Measurements from ENCODE around the gene POU2F2.

Gene POU2F2

GRCh38 chr19:42062381-42062780, 69.9 kb downstream of the POU2F2 start:
- H3K27ac ChIP-seq (ENCODE audit: low read length), result no peak overlapping the region
- H3K9me3 ChIP-seq (ENCODE audit: insufficient read depth, low read depth, low read length), result no peaks in the 10 kb centered on the region
- H3K36me3 ChIP-seq (ENCODE audit: insufficient read depth, low read depth, low read length), result peaks cover 79% of the 10 kb centered on the region
- H3K4me1 ChIP-seq (ENCODE audit: insufficient read depth, low read length), result no peaks in the 10 kb centered on the region
- H3K27me3 ChIP-seq (ENCODE audit: insufficient read depth, low read length), result no peaks in the 10 kb centered on the region
- no peak overlapping the region for H3K9ac ChIP-seq (ENCODE audit: low read depth, low read length)
- no peak overlapping the region for H3K4me3 ChIP-seq (ENCODE audit: low read length)

DNA sequence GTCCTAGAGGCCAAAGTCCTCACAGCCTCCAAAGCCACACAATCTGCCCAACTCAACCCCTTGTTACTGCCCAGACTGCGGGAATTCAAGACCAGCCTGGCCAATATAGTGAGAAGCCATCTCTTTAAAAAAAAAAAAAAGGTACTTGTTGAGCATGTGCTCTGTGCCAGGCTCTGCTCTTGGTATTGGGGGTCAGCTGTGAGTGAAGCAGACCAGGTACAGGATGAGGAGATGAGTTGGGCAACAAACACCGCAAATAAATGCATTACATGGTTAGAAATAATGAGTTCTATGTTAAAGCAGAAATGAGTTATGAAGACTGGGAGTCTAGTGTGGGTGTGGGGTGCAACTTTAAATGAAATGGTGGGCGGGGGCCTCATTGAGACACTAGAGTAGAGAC, 72.1 kb downstream of the POU2F2 start:
- no peak overlapping the region for H3K4me3 ChIP-seq (ENCODE audit: low read length)
- peaks cover 87% of the 10 kb centered on the region for H3K36me3 ChIP-seq (ENCODE audit: insufficient read depth, low read depth, low read length)
- no peaks in the 10 kb centered on the region for H3K9me3 ChIP-seq (ENCODE audit: insufficient read depth, low read depth, low read length)
- no peak overlapping the region for H3K27ac ChIP-seq (ENCODE audit: low read length)
- no peaks in the 10 kb centered on the region for H3K4me1 ChIP-seq (ENCODE audit: insufficient read depth, low read length)
- no peaks in the 10 kb centered on the region for H3K27me3 ChIP-seq (ENCODE audit: insufficient read depth, low read length)
- no peak overlapping the region for H3K9ac ChIP-seq (ENCODE audit: low read depth, low read length)

DNA sequence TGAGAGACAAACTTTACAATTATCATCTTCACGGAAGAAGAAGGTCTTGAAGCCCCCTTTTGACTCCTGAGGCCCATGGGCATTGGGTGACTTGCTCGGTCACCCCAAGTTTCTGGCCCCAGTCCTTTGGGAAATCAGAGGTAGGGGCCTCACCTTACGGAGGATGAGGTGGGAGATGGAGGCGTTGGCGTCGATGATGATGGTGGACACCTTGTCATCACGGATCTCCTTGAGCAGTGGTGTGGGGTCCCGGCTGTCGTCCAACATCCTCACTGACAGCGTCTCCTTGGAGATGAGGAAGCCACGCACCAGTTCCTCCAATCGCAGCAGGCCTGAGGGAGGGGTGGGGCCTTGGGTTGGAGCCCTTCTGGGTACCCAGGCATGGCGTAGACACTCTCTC, 73.0 kb downstream of the POU2F2 start:
- H3K27ac ChIP-seq (ENCODE audit: low read length), result no peak overlapping the region

GRCh38 chr19:42057846-42058245, 74.4 kb downstream of the POU2F2 start:
- no peak overlapping the region for H3K27ac ChIP-seq (ENCODE audit: low read length)
- H3K4me1 ChIP-seq (ENCODE audit: insufficient read depth, low read length), result no peaks in the 10 kb centered on the region
- H3K9me3 ChIP-seq (ENCODE audit: insufficient read depth, low read depth, low read length), result no peaks in the 10 kb centered on the region
- no peak overlapping the region for H3K4me3 ChIP-seq (ENCODE audit: low read length)
- H3K36me3 ChIP-seq (ENCODE audit: insufficient read depth, low read depth, low read length), result peaks cover 87% of the 10 kb centered on the region
- H3K27me3 ChIP-seq (ENCODE audit: insufficient read depth, low read length), result no peaks in the 10 kb centered on the region
- H3K9ac ChIP-seq (ENCODE audit: low read depth, low read length), result no peak overlapping the region

More for the DNA sequence above, 73.0 kb downstream of the POU2F2 start:
- Histone ChIP-seq H3K9ac (ENCODE audit: low read depth, low read length) (no peak overlapping the region), H3K27me3 (ENCODE audit: insufficient read depth, low read length) (no peaks in the 10 kb centered on the region), H3K36me3 (ENCODE audit: insufficient read depth, low read depth, low read length) (peaks cover 87% of the 10 kb centered on the region), H3K4me3 (ENCODE audit: low read length) (no peak overlapping the region), H3K4me1 (ENCODE audit: insufficient read depth, low read length) (no peaks in the 10 kb centered on the region), H3K9me3 (ENCODE audit: insufficient read depth, low read depth, low read length) (no peaks in the 10 kb centered on the region)

GRCh38 chr19:42054205-42054604, 78.0 kb downstream of the POU2F2 start:
- no peak overlapping the region for H3K4me3 ChIP-seq (ENCODE audit: low read length)
- H3K36me3 ChIP-seq (ENCODE audit: insufficient read depth, low read depth, low read length), result peaks cover 82% of the 10 kb centered on the region
- H3K27me3 ChIP-seq (ENCODE audit: insufficient read depth, low read length), result no peaks in the 10 kb centered on the region
- no peaks in the 10 kb centered on the region for H3K9me3 ChIP-seq (ENCODE audit: insufficient read depth, low read depth, low read length)
- H3K4me1 ChIP-seq (ENCODE audit: insufficient read depth, low read length), result no peaks in the 10 kb centered on the region
- no peak overlapping the region for H3K9ac ChIP-seq (ENCODE audit: low read depth, low read length)
- no peak overlapping the region for H3K27ac ChIP-seq (ENCODE audit: low read length)

DNA sequence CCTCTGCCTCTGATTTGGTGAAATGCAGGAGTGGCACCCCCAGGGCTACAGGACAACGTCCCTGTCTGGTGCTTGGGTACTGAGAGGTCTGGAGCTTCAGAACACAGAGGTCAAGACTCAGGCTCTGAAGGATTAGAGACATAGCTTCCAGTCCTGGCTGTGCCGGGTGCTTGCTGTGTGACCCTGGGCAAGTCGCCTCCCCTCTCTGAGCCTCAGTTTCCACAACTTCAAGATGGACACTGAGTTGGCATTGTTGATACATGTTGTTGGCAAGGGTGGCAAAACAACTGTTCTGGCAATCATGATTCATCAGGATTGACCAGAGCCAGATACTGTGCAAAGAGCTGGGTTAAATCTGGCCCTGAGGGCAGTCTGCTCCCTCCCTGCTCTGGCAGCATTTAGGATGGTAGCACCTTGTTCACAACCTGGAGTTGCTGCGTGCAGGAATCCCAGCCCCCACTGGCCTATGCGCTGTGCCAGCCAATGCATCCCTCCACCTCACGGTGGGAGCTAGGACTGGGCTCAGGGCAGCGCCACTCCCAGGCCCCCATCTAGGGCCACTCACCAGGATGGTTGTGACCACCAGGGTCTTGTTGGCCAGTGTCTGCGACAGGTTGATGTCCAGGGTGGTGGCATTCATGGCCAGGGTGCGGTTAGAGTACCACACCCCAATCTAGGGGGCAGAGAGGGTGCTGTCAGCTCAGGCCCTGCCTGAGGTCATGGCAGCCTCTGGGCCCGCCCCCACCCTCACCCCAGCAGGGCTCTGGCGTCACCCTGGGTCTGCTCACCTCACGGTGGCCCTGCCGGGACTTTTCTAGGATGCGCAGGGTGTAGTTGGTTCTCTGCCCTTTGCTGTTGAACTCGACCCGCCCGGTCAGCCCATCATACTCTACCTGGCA, 79.0 kb downstream of the POU2F2 start:
- Histone ChIP-seq H3K4me3 (ENCODE audit: low read length) (no peak overlapping the region), H3K36me3 (ENCODE audit: insufficient read depth, low read depth, low read length) (peaks cover 83% of the 10 kb centered on the region), H3K27ac (ENCODE audit: low read length) (no peak overlapping the region), H3K4me1 (ENCODE audit: insufficient read depth, low read length) (no peaks in the 10 kb centered on the region), H3K9ac (ENCODE audit: low read depth, low read length) (no peak overlapping the region), H3K9me3 (ENCODE audit: insufficient read depth, low read depth, low read length) (no peaks in the 10 kb centered on the region), H3K27me3 (ENCODE audit: insufficient read depth, low read length) (no peaks in the 10 kb centered on the region)

GRCh38 chr19:42052241-42052863, 79.9 kb downstream of the POU2F2 start:
- no peak overlapping the region for H3K27ac ChIP-seq (ENCODE audit: low read length)
- no peaks in the 10 kb centered on the region for H3K9me3 ChIP-seq (ENCODE audit: insufficient read depth, low read depth, low read length)
- no peaks in the 10 kb centered on the region for H3K4me1 ChIP-seq (ENCODE audit: insufficient read depth, low read length)
- H3K9ac ChIP-seq (ENCODE audit: low read depth, low read length), result no peak overlapping the region
- H3K4me3 ChIP-seq (ENCODE audit: low read length), result no peak overlapping the region
- H3K36me3 ChIP-seq (ENCODE audit: insufficient read depth, low read depth, low read length), result peaks cover 79% of the 10 kb centered on the region
- H3K27me3 ChIP-seq (ENCODE audit: insufficient read depth, low read length), result no peaks in the 10 kb centered on the region

DNA sequence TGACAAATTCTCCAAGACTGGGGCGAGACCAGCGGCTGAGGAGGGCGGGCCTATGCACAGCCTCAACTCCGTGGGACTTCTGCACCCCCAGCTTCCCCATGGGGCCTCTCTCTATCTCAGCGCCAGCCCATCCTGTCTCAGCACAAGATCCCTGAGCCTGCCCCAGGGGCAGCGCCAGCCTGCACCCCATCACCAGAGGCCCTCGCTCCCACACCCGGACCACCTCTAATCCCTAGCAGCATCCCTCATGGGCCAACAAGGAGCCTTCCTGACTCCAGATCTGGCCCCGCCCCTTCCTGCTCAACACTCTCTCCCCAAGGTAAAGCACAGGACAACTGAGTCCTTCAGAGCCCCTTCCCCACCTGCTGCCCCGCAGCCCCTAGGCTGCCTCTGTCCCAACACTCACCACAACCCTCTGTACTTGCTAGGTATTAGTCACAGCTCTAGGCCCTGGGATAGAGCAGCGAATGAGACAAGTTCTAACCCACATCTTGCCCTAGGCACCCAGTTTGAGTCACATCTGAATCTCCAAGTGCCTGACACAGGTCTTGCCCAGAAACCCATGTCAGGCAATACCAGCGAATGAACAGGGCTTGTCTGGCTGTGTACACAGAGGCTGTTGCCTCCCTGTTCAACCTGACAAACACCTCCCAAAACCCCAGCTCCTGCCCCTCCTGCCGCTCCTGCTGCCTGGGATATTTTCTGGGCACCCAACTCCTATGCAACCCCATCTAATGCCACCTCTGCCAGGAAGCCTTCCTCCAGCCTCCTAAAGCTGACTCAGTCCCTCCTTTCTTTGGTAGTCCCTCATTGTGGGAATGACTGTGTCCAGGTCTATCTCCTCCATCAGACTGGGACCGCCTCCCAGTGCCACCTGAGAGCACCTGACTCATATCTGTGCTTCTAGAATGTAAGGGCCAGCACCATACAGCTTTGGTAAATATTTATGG, 80.8 kb downstream of the POU2F2 start:
- no peak overlapping the region for H3K27ac ChIP-seq (ENCODE audit: low read length)
- H3K36me3 ChIP-seq (ENCODE audit: insufficient read depth, low read depth, low read length), result peaks cover 73% of the 10 kb centered on the region
- H3K9me3 ChIP-seq (ENCODE audit: insufficient read depth, low read depth, low read length), result no peaks in the 10 kb centered on the region
- no peaks in the 10 kb centered on the region for H3K4me1 ChIP-seq (ENCODE audit: insufficient read depth, low read length)
- no peak overlapping the region for H3K9ac ChIP-seq (ENCODE audit: low read depth, low read length)
- H3K27me3 ChIP-seq (ENCODE audit: insufficient read depth, low read length), result no peaks in the 10 kb centered on the region
- no peak overlapping the region for H3K4me3 ChIP-seq (ENCODE audit: low read length)

DNA sequence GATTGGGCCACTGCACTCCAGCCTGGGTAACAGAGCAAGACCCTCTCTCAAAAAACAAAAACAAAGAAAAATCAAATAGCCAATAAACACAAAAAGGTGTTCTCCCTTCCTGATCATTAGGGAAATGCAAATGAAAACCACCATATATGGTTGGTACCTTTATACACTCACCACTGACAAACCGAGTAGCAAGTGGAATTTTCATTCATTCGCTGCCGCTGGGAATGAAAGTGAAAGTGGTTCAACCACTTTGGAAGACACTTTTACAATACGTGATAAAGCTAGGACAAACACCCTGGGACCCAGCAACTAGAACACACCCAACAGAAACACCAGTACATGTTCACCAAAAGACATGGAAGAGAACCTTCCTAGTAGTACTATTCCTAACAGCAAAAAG, 83.3 kb downstream of the POU2F2 start:
- no peak overlapping the region for H3K27ac ChIP-seq (ENCODE audit: low read length)
- H3K9ac ChIP-seq (ENCODE audit: low read depth, low read length), result no peak overlapping the region
- no peaks in the 10 kb centered on the region for H3K4me1 ChIP-seq (ENCODE audit: insufficient read depth, low read length)
- no peaks in the 10 kb centered on the region for H3K9me3 ChIP-seq (ENCODE audit: insufficient read depth, low read depth, low read length)
- H3K4me3 ChIP-seq (ENCODE audit: low read length), result no peak overlapping the region
- H3K36me3 ChIP-seq (ENCODE audit: insufficient read depth, low read depth, low read length), result peaks cover 72% of the 10 kb centered on the region
- no peaks in the 10 kb centered on the region for H3K27me3 ChIP-seq (ENCODE audit: insufficient read depth, low read length)

- Histone ChIP-seq H3K27me3 (ENCODE audit: insufficient read depth, low read length) (no peaks in the 10 kb centered on the region), H3K36me3 (ENCODE audit: insufficient read depth, low read depth, low read length) (peaks cover 71% of the 10 kb centered on the region), H3K4me1 (ENCODE audit: insufficient read depth, low read length) (no peaks in the 10 kb centered on the region), H3K4me3 (ENCODE audit: low read length) (no peak overlapping the region), H3K27ac (ENCODE audit: low read length) (no peak overlapping the region), H3K9me3 (ENCODE audit: insufficient read depth, low read depth, low read length) (no peaks in the 10 kb centered on the region), H3K9ac (ENCODE audit: low read depth, low read length) (no peak overlapping the region)
These were observed 86.7 kb downstream of the POU2F2 start for GRCh38 chr19:42045575-42045974.

DNA sequence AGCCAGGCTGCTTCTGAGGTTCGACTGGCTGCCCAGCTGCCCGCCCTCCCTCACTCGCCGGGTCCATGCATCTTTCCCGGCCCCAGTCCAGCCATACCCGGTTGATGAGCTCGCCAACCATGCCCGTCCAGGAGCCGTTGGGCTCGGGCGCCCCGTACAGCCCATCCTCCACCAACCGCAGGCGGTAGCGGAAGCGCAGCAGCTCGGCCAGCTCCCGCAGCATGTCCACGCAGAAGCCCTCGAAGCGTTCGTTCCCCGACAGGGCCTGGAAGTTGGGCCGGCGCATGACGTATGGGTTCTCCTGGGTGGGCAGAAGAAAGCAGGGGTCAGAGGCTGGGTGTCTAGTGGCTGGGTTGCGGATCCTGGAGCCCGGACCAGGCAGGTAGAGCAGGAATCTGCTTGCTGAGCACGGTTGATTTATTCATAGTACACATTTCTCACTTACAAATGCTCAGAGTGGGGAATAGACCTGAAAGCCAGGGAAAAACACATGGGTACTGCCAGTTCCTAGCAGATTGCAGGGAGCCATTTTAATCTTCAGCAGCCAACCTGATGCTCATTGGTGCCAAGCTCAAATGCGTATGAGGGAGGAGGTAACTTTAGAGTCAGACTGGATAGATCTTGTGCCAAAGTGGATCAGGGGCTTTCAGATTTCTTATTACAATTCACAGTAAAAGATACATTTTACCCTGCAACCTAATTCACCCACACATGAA, 89.6 kb downstream of the POU2F2 start:
- Histone ChIP-seq H3K9ac (ENCODE audit: low read depth, low read length) (no peak overlapping the region), H3K27ac (ENCODE audit: low read length) (no peak overlapping the region), H3K27me3 (ENCODE audit: insufficient read depth, low read length) (no peaks in the 10 kb centered on the region), H3K4me1 (ENCODE audit: insufficient read depth, low read length) (no peaks in the 10 kb centered on the region), H3K36me3 (ENCODE audit: insufficient read depth, low read depth, low read length) (peaks cover 69% of the 10 kb centered on the region), H3K4me3 (ENCODE audit: low read length) (no peak overlapping the region), H3K9me3 (ENCODE audit: insufficient read depth, low read depth, low read length) (no peaks in the 10 kb centered on the region)

All from iPS-20b (cell line).